Choroid plexus epithelial cell (primary cell): ENCODE results near the gene AFM.

ENCODE experiments used
- DNase-seq: peaks from one replicate; pipeline ENCODE4 v3.0.0-alpha.2; 2010; ENCODE audit warnings: low read depth
- H3K4me3 ChIP-seq: 2 replicates; pipeline ENCODE4 v1.5.1; 2011; ENCODE audit warnings: low read depth, mild to moderate bottlenecking, control low read depth, low read length, moderate library complexity
- TF ChIP-seq, protein P1 (sequence below): conservative IDR thresholded peaks from 2 replicates; pipeline ENCODE4 v1.5.1; 2011; ENCODE audit warnings: low read depth, mild to moderate bottlenecking, control low read depth, inconsistent platforms, low read length, moderate library complexity

Gene AFM

DNA sequence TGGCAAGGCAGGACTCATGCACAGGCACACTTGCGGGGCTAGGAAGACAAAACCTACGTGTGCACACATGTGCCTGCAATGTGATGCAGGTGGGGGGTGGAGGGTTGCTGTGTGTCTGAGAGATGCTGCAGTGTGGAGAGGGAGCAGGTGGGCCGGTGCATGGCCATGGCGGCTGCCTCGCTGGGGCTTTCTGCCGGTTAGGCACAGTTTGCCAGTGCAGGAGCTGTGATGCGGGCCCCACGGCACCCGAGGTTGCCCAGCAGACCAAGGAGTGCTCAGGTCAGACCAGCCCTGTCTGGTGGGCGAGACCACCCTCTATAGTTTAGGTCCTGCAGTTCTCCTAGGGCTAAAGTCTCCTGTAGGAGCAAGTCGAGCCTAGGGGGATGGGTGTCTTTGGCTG, 4.4 kb upstream of the AFM start:
- DNase-seq = no peak
- H3K4me3 ChIP-seq = no peak overlapping the region
- TF ChIP-seq, protein P1, sequence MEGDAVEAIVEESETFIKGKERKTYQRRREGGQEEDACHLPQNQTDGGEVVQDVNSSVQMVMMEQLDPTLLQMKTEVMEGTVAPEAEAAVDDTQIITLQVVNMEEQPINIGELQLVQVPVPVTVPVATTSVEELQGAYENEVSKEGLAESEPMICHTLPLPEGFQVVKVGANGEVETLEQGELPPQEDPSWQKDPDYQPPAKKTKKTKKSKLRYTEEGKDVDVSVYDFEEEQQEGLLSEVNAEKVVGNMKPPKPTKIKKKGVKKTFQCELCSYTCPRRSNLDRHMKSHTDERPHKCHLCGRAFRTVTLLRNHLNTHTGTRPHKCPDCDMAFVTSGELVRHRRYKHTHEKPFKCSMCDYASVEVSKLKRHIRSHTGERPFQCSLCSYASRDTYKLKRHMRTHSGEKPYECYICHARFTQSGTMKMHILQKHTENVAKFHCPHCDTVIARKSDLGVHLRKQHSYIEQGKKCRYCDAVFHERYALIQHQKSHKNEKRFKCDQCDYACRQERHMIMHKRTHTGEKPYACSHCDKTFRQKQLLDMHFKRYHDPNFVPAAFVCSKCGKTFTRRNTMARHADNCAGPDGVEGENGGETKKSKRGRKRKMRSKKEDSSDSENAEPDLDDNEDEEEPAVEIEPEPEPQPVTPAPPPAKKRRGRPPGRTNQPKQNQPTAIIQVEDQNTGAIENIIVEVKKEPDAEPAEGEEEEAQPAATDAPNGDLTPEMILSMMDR = no peak

DNA sequence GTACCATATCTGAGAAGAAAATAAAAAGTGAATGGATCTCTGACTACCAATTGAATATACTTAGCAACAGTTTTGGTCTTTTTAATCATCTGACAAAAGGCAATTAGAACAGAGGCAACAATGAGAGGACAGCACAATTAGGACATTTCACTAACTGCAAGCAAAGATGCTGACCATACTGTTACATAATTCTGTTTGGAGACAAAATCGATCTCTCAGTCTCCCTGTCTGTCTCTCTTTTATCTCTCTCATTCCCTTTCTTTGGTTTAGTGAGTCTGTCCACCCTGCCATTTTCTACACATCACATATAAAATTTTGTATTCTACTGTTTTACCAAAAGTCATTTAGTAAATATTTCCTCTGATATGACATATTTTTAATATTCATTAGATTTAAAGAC, 2.2 kb upstream of the AFM start:
- TF ChIP-seq, protein P1 = no peak
- no peak overlapping the region for H3K4me3 ChIP-seq
- no peak for DNase-seq

DNA sequence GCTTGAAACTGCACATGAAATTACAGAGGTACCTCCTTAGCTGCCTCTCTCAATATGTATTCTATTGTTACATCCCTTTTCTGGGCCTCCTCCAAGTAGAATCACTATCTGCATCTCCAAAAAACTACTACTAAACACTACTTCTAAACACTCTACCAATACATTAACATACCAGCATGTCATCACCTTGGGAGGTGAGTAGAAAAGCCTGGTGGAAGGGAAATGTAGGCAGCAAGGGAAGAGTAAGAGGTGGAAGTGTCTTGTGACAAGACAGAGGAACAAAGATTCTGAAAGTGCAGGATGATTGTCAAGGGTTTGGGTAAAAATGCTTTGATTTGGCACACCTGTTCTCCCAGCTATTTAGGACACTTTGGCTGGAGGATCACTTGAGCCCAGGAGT, 3.5 kb downstream of the AFM start:
- TF ChIP-seq, protein P1 = no peak
- H3K4me3 ChIP-seq = no peak overlapping the region
- DNase-seq = no peak

DNA sequence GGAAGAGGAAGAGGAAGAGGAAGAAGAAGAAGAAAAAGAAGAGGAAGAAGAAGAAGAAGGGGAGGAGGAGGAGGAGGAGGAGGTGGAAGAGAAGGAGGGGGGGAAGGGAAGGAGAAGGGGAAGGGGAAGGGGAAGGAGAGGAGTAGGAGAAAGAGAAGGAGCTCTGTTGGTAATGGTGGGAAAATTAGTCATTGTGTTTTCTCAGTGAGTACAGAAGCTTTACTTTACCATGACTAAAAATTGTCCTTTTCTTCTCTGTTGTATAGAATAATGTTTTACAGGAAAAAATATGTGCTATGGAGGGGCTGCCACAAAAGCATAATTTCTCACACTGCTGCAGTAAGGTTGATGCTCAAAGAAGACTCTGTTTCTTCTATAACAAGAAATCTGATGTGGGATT, 4.1 kb downstream of the AFM start:
- TF ChIP-seq, protein P1 = no peak
- no peak for DNase-seq
- H3K4me3 ChIP-seq = no peak overlapping the region

DNA sequence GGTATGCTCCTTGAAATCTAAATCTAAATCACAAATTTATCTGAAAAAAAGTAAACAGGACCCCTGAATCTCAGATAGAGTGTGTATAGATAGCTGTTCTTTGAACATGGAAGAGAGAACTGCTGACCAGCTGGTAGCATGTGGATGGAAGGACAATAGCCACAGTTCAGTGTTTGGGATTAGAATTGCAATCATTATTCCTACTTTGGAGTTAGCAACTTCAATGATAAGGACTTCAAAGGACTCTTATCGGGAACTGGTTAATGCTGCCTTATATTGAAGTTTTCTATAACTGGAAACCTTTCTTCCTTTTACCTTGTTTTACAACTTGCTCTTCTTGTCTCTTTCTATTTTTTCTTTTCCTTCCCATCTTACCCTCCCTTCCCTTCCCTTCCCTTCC, 5.0 kb downstream of the AFM start:
- TF ChIP-seq, protein P1 = no peak
- no peak overlapping the region for H3K4me3 ChIP-seq
- DNase-seq = no peak

DNA sequence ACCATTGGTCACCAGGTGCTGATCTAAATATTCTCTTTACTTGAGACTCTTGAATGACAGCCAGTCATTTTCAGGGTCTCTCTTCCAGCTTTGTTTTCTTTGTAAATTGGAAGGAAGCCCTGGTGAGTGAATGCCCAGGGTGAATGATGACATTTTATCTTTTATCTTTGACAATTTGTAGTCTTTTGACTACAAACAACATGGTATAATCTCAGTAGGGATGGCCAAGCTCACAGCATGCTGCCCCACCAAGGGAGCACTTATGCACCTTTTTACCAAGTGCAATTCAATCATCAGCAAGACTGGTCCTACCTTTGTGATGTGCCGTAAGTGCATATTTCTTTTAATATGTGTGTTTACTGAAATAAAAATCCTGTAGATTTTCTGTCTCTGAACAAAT, 5.7 kb downstream of the AFM start:
- no peak overlapping the region for H3K4me3 ChIP-seq
- DNase-seq = no peak
- TF ChIP-seq, protein P1 = no peak

DNA sequence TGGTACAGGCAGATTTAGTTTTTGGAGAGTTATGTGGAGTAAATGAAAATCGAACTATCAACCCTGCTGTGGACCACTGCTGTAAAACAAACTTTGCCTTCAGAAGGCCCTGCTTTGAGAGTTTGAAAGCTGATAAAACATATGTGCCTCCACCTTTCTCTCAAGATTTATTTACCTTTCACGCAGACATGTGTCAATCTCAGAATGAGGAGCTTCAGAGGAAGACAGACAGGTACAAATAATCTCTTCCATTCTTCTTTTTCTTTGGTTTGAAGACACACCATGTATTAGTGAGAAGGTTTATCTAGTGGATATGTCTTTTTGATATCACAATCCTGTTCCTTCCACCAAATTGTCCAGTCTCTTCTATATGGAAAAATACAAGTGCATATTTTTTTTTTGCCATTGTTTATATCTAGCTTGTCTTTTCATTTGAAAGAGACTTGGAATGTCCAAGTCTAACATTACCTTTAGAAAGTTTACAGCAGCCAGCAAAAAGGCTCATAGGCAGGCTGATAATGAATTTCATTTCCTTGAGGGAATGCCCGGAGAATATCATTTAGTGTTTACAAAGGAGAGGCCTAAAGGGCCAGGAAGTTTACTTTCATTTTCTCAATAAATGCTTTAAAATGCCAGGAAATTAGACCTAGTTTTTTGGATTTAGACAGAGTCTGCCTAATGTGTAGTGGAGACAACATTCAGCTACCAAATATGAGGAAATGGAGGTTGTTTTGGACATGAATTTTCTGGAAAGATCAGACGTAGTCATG, 18.6 kb downstream of the AFM start:
- peak; percentile 28 for DNase-seq
- TF ChIP-seq, protein P1 = no peak
- no peak overlapping the region for H3K4me3 ChIP-seq
